Fibroblast of villous mesenchyme (primary cell): ENCODE data around the gene MPV17L2. TPM values are rescaled to one million over a fixed set of nuclear protein-coding genes. Genes with fewer than 3 reads are reported as not detected.
A peak's percentile ranks its signal among the peaks of the same experiment; 100 is the strongest.

Experiments
- DNase-seq: peaks from one replicate; pipeline ENCODE4 v3.0.0-alpha.2; 2010; ENCODE audit warnings: low read depth
- H3K4me3 ChIP-seq: 2 replicates; pipeline ENCODE4 v1.5.1; 2011; ENCODE audit warnings: low read depth, mild to moderate bottlenecking, low read length
- total RNA-seq: library from RNA; depleted of rRNA; stranded (reverse); fragments of >200 nt; gene quantifications from 2 replicates; pipeline ENCODE4 v1.2.3, GENCODE V29; 2012
- TF ChIP-seq, protein P1 (sequence below): IDR thresholded peaks from 2 replicates; pipeline ENCODE4 v1.5.1; 2012; ENCODE audit warnings: low read depth, mild to moderate bottlenecking, low read length; ENCODE audit not compliant: insufficient read depth

MPV17L2 gene
- total RNA-seq, result 9.3 and 10.8 TPM in 2 replicates

DNA sequence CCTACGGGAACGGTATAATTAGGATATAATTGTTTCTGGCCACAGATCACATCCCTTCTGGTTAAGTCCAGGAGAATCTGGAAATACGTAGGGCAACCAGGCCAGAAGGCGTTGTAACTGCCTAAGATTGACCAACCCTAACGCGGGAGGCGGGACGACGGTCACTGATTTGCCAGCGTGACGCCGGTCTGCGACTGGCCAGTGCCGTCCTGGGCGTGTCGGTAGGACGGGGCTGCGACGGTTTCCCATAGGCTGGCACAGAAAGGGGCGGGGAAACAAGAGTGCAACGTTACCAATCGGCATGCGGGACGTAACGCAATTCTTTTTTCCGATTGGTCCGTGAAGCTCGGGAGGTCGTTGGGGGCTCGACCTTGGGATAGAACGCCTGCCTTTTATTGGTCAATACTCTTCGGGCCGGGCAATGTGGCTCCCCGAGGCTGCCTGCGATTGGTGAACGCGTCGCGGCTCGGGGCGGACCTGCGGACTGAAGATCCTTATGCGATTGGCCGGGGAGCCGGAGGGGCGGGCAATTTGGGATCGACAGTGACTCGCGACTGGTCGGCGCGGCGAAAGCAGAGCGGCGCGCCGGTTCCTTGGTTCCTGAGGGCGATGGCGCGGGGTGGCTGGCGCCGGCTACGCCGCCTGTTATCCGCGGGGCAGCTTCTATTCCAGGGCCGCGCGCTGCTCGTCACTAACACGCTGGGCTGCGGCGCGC lies at the start of gene MPV17L2:
Gene MPV17L2, plus strand, starts transcription at position 546 of the 715 bp plus-strand sequence. Its CDS starts 64 bp downstream, at position 610.
- DNase-seq, result peak; percentile 100
- TF ChIP-seq, protein P1, sequence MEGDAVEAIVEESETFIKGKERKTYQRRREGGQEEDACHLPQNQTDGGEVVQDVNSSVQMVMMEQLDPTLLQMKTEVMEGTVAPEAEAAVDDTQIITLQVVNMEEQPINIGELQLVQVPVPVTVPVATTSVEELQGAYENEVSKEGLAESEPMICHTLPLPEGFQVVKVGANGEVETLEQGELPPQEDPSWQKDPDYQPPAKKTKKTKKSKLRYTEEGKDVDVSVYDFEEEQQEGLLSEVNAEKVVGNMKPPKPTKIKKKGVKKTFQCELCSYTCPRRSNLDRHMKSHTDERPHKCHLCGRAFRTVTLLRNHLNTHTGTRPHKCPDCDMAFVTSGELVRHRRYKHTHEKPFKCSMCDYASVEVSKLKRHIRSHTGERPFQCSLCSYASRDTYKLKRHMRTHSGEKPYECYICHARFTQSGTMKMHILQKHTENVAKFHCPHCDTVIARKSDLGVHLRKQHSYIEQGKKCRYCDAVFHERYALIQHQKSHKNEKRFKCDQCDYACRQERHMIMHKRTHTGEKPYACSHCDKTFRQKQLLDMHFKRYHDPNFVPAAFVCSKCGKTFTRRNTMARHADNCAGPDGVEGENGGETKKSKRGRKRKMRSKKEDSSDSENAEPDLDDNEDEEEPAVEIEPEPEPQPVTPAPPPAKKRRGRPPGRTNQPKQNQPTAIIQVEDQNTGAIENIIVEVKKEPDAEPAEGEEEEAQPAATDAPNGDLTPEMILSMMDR, result no peak
- H3K4me3 ChIP-seq, result peak within 1 kb of the TSS; percentile 84

DNA sequence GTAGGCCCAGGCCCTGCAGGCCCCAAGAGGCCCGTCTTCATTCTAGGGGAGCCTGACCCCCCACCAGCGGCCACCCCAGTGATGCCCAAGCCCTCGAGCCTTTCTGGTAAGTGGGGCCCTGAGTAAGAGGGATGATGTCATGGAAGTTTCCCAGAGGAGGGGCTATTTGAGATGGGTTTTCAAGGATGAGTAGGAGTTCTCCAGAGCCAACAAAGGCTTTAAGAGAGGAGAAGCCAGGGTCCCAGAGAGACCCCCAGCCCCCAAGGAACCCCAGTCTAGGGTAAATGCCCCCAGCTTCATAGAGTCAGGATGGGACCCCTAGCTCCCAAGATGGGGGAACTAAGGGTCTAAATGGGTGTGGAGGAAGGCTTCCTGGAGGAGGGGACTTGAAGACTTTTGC lies 49.1 kb upstream of the MPV17L2 start:
- TF ChIP-seq, protein P1, result no peak
- no peak for DNase-seq
- no peak overlapping the region for H3K4me3 ChIP-seq

DNA sequence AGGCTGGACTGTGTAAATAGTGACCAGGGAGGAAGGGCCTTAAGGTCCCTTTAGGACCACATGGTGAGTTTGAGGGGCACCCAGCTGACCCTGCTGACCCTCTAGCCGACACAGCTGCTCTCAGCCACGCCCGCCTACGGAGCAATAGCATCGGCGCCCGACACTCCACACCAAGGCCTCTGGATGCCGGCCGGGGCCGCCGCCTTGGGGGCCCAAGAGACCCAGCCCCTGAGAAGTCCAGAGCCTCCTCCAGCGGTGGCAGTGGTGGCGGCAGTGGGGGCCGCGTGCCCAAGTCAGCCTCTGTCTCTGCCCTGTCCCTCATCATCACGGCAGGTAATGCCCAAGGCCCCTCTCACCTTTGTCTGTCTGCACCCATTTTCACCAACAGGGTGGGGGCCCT lies 48.7 kb upstream of the MPV17L2 start:
- TF ChIP-seq, protein P1, result no peak
- DNase-seq, result no peak
- H3K4me3 ChIP-seq, result no peak overlapping the region

DNA sequence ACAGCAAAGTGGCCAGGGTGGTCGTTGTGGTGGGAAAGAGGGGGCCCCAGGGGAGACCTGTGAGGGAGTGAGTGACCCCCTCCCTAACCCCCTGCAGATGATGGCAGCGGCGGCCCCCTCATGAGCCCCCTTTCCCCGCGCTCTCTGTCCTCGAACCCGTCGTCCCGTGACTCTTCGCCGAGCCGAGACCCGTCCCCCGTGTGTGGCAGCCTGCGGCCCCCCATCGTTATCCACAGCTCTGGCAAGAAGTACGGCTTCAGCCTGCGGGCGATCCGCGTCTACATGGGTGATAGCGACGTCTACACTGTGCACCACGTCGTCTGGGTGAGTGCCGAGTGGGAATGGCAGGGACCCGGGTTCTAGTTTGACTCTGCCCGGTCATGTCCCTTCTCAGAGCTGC lies 48.1 kb upstream of the MPV17L2 start:
- no peak for DNase-seq
- TF ChIP-seq, protein P1, result no peak
- no peak overlapping the region for H3K4me3 ChIP-seq

DNA sequence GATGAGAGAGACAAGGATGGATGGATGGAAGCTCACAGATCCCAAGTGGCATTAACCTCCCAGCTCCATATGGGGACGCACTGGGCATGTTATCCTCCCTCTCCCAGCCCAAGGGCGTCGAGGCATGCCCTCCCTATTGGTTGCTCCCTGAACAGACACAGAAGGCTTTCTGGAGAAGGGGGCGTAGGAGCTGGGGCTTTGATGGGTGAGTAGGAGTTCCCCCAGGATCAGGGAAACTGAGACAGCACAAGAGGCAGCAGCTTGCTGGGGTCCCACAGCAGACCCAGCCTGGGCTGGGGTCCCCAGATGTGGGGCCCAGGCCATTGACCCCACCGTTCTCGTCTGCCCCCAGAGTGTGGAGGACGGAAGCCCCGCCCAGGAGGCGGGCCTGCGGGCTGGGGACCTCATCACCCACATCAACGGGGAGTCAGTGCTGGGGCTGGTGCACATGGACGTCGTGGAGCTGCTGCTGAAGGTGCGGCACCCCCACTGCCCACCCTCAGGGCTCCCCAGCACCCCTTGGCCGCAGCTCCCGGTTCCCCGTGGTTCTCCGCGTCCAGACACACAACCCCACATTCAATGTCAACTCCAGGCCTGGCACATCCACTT lies 47.5 kb upstream of the MPV17L2 start:
- H3K4me3 ChIP-seq, result no peak overlapping the region
- DNase-seq, result no peak
- TF ChIP-seq, protein P1, result no peak

DNA sequence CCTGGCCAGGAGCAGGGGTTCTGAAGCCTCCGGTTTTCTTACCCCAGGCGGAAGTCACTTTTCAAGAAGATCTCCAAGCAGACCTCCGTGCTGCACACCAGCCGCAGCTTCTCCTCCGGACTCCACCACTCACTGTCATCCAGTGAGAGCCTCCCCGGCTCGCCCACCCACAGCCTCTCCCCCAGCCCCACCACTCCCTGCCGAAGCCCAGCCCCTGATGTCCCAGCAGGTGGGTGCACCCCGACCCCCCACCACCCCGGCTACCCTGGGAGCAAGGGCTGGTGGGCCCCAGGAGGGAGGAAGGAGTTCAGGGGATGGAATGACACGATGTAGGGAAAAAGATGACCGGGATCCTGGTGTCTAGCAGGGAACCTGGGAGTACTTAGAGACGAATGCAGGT lies 45.6 kb upstream of the MPV17L2 start:
- DNase-seq, result no peak
- no peak overlapping the region for H3K4me3 ChIP-seq
- TF ChIP-seq, protein P1, result no peak
